ENCODE results near the gene TTLL10.
"Not testable (repeated sequence)": the region's sequence is repeated elsewhere in the genome, so short reads cannot be mapped to it uniquely, and the experiment has no call there.

The TTLL10 gene

GRCh38 chr1:1173061-1173792 lies 453 bp upstream of the TTLL10 start:
- H3K27ac ChIP-seq (ENCODE audit: low read depth, low read length, severe bottlenecking): no peak overlapping the region
- H3K4me1 ChIP-seq (ENCODE audit: control insufficient read depth, insufficient read depth, low read length, poor library complexity, severe bottlenecking): peaks cover 9% of the 10 kb centered on the region
- H3K36me3 ChIP-seq (ENCODE audit: control insufficient read depth, insufficient read depth, low read length): no peaks in the 10 kb centered on the region
- WGBS, 2 experiments (ENCODE audit: insufficient coverage in 2 of 2): 74 to 81% methylated on average over 32 of the region's 32 CpGs
- H3K9me3 ChIP-seq (ENCODE audit: control insufficient read depth, low read length): no peaks in the 10 kb centered on the region
- H3K4me3 ChIP-seq (ENCODE audit: extremely low read depth, insufficient read depth, low read length, poor library complexity, severe bottlenecking): no peak overlapping the region

GRCh38 chr1:1175221-1176062 lies 1.8 kb downstream of the TTLL10 start:
- Histone ChIP-seq H3K36me3 (ENCODE audit: control insufficient read depth, insufficient read depth, low read length) (no peaks in the 10 kb centered on the region), H3K27ac (ENCODE audit: low read depth, low read length, severe bottlenecking) (no peak overlapping the region), H3K4me3 (ENCODE audit: extremely low read depth, insufficient read depth, low read length, poor library complexity, severe bottlenecking) (no peak overlapping the region), H3K4me1 (ENCODE audit: control insufficient read depth, insufficient read depth, low read length, poor library complexity, severe bottlenecking) (peaks cover 3% of the 10 kb centered on the region), H3K9me3 (ENCODE audit: control insufficient read depth, low read length) (no peaks in the 10 kb centered on the region)
- 92 to 95% methylated on average over 11 to 25 of the region's 29 CpGs for WGBS, 2 experiments (ENCODE audit: insufficient coverage in 2 of 2)

DNA sequence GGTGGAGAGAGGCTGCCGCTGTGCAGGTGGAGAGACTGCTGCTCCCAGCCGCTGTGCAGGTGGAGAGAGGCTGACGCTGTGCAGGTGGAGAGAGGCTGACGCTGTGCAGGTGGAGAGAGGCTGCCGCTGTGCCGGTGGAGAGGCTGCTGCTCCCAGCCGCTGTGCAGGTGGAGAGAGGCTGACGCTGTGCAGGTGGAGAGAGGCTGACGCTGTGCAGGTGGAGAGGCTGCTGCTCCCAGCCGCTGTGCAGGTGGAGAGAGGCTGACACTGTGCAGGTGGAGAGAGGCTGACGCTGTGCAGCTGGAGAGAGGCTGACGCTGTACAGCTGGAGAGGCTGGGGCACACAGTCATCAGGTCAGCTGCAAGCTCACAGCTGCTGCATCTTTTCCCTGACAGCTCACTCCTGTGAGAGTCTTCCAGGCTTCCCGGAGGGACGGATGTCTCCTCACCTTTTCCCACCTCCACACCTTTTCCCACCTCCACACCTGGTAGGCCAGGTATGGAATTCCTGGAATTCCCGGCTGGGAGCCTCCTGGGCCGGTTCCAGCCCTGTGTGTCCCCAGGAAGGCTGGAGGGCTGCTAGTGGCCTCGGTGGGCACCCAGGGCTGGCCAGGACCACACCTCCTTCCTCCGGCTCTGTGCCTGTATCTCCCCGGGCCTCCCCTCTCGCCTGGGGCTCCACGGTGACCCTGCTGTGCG lies 2.5 kb downstream of the TTLL10 start:
- H3K27ac ChIP-seq (ENCODE audit: low read depth, low read length, severe bottlenecking); H3K4me1 ChIP-seq (ENCODE audit: control insufficient read depth, insufficient read depth, low read length, poor library complexity, severe bottlenecking); H3K36me3 ChIP-seq (ENCODE audit: control insufficient read depth, insufficient read depth, low read length); H3K9me3 ChIP-seq (ENCODE audit: control insufficient read depth, low read length); H3K4me3 ChIP-seq (ENCODE audit: extremely low read depth, insufficient read depth, low read length, poor library complexity, severe bottlenecking): not testable (repeated sequence)
- 65 to 76% methylated on average over 13 to 22 of the region's 22 CpGs for WGBS, 2 experiments (ENCODE audit: insufficient coverage in 2 of 2)

- Histone ChIP-seq H3K4me3 (ENCODE audit: extremely low read depth, insufficient read depth, low read length, poor library complexity, severe bottlenecking) (no peak overlapping the region), H3K36me3 (ENCODE audit: control insufficient read depth, insufficient read depth, low read length) (no peaks in the 10 kb centered on the region), H3K9me3 (ENCODE audit: control insufficient read depth, low read length) (no peaks in the 10 kb centered on the region), H3K4me1 (ENCODE audit: control insufficient read depth, insufficient read depth, low read length, poor library complexity, severe bottlenecking) (no peaks in the 10 kb centered on the region), H3K27ac (ENCODE audit: low read depth, low read length, severe bottlenecking) (no peak overlapping the region)
- WGBS, 2 experiments (ENCODE audit: insufficient coverage in 2 of 2): 92 to 100% methylated on average over 3 to 5 of the region's 7 CpGs
These were observed 3.3 kb downstream of the TTLL10 start for GRCh38 chr1:1176931-1177330.

GRCh38 chr1:1177452-1178206 lies 3.9 kb downstream of the TTLL10 start:
- no peaks in the 10 kb centered on the region for H3K36me3 ChIP-seq (ENCODE audit: control insufficient read depth, insufficient read depth, low read length)
- H3K27ac ChIP-seq (ENCODE audit: low read depth, low read length, severe bottlenecking): no peak overlapping the region
- no peaks in the 10 kb centered on the region for H3K4me1 ChIP-seq (ENCODE audit: control insufficient read depth, insufficient read depth, low read length, poor library complexity, severe bottlenecking)
- no peaks in the 10 kb centered on the region for H3K9me3 ChIP-seq (ENCODE audit: control insufficient read depth, low read length)
- 88 to 89% methylated on average over 18 to 21 of the region's 21 CpGs for WGBS, 2 experiments (ENCODE audit: insufficient coverage in 2 of 2)
- no peak overlapping the region for H3K4me3 ChIP-seq (ENCODE audit: extremely low read depth, insufficient read depth, low read length, poor library complexity, severe bottlenecking)

- H3K27ac ChIP-seq (ENCODE audit: low read depth, low read length, severe bottlenecking): no peak overlapping the region
- H3K9me3 ChIP-seq (ENCODE audit: control insufficient read depth, low read length): no peaks in the 10 kb centered on the region
- no peaks in the 10 kb centered on the region for H3K36me3 ChIP-seq (ENCODE audit: control insufficient read depth, insufficient read depth, low read length)
- WGBS, 2 experiments (ENCODE audit: insufficient coverage in 2 of 2): 95 to 96% methylated on average over 27 to 32 of the region's 32 CpGs
- H3K4me1 ChIP-seq (ENCODE audit: control insufficient read depth, insufficient read depth, low read length, poor library complexity, severe bottlenecking): no peaks in the 10 kb centered on the region
- H3K4me3 ChIP-seq (ENCODE audit: extremely low read depth, insufficient read depth, low read length, poor library complexity, severe bottlenecking): no peak overlapping the region
These were observed 5.2 kb downstream of the TTLL10 start for GRCh38 chr1:1178794-1179331.

- H3K4me1 ChIP-seq (ENCODE audit: control insufficient read depth, insufficient read depth, low read length, poor library complexity, severe bottlenecking): no peaks in the 10 kb centered on the region
- H3K36me3 ChIP-seq (ENCODE audit: control insufficient read depth, insufficient read depth, low read length): no peaks in the 10 kb centered on the region
- no peak overlapping the region for H3K27ac ChIP-seq (ENCODE audit: low read depth, low read length, severe bottlenecking)
- no peaks in the 10 kb centered on the region for H3K9me3 ChIP-seq (ENCODE audit: control insufficient read depth, low read length)
- WGBS, 2 experiments (ENCODE audit: insufficient coverage in 2 of 2): 86 to 90% methylated on average over 16 to 22 of the region's 25 CpGs
- H3K4me3 ChIP-seq (ENCODE audit: extremely low read depth, insufficient read depth, low read length, poor library complexity, severe bottlenecking): no peak overlapping the region
These were observed 5.8 kb downstream of the TTLL10 start for GRCh38 chr1:1179346-1179982.

DNA sequence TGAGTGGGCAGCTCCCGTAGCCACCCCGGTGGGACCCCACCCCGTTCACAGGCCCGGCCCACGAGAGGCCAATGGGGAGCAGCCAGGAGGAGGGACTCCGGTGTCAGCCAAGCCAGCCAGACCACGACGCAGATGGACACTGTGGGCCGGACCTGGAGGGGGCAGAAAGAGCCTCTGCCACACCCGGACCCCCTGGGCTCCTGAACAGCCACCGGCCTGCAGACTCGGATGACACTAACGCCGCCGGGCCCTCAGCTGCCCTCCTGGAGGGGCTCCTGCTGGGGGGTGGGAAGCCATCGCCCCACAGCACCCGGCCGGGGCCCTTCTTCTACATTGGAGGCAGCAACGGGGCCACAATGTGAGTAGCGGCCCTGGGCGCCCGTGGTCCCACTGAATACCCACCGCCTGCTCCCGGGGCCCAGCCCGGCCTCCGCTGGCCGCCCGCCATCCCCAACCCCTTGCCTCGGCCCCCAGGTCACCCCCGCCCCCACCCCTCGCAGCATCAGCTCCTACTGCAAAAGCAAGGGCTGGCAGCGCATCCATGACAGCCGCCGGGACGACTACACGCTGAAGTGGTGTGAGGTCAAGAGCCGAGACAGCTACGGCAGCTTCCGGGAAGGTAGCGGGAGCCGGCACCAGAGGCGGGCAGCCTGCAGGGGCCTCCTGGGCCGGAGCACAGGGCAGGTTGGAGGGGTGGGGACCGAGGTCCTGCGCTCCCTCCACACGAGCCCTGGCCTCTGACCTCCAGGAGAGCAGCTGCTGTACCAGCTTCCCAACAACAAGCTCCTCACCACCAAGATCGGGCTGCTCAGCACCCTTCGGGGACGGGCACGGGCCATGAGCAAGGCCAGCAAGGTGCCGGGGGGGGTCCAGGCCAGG lies 6.5 kb downstream of the TTLL10 start:
- WGBS, 2 experiments (ENCODE audit: insufficient coverage in 2 of 2): 93 to 94% methylated on average over 29 to 44 of the region's 51 CpGs
- no peaks in the 10 kb centered on the region for H3K4me1 ChIP-seq (ENCODE audit: control insufficient read depth, insufficient read depth, low read length, poor library complexity, severe bottlenecking)
- no peak overlapping the region for H3K4me3 ChIP-seq (ENCODE audit: extremely low read depth, insufficient read depth, low read length, poor library complexity, severe bottlenecking)
- no peaks in the 10 kb centered on the region for H3K9me3 ChIP-seq (ENCODE audit: control insufficient read depth, low read length)
- H3K27ac ChIP-seq (ENCODE audit: low read depth, low read length, severe bottlenecking): no peak overlapping the region
- H3K36me3 ChIP-seq (ENCODE audit: control insufficient read depth, insufficient read depth, low read length): no peaks in the 10 kb centered on the region

DNA sequence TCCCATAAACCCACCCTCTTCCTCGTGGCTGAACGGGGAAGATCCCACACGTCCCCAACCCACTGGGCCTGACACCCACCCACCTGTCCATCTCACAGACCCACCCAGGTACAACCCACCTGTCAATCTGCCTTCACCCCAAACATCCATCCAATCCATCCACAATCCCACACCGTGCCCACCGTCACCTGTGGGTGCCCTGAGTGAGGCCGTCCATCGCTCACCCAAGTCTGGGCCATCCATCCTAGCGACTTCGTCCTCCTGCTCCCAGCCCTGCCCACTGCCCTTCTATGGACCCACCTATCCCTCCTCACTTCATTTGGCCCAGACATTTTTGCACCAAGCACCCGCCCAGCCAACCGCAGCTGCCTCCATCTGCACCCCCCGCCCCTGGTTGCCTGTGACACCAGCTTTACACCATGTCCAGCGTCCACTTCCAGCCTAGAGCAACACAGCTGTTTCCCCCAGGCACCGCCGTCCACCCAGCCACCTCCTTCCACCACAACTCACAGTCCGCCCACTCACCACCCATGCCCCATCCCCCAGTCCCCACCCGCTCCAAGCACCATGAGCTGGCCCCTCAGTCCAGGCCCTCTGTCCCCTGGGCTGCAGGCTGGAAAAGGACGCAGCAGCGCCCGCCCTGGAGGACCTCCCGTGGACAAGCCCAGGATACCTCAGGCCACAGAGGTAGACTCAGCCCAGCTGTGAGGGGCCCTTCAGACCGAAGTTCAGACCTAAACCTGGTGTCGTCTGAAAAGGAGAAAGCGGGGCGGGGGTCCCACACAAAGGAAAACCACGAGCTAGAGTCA lies 7.7 kb downstream of the TTLL10 start:
- H3K9me3 ChIP-seq (ENCODE audit: control insufficient read depth, low read length): no peaks in the 10 kb centered on the region
- H3K36me3 ChIP-seq (ENCODE audit: control insufficient read depth, insufficient read depth, low read length): no peaks in the 10 kb centered on the region
- 93 to 98% methylated on average over 18 to 22 of the region's 26 CpGs for WGBS, 2 experiments (ENCODE audit: insufficient coverage in 2 of 2)
- H3K27ac ChIP-seq (ENCODE audit: low read depth, low read length, severe bottlenecking): no peak overlapping the region
- no peaks in the 10 kb centered on the region for H3K4me1 ChIP-seq (ENCODE audit: control insufficient read depth, insufficient read depth, low read length, poor library complexity, severe bottlenecking)
- no peak overlapping the region for H3K4me3 ChIP-seq (ENCODE audit: extremely low read depth, insufficient read depth, low read length, poor library complexity, severe bottlenecking)

Data from mesodermal cell (in vitro differentiated cells).